Amniotic stem cell (primary cell): Measurements from ENCODE around the gene SETD1B.
A peak's percentile ranks its signal among the peaks of the same experiment; 100 is the strongest.

ENCODE experiments used
- DNase-seq: peaks from one replicate; lab custom pipeline; 2025; lab: John Stamatoyannopoulos, UW

SETD1B gene

GRCh38 chr12:121795034-121795968 is 8.5 kb upstream of the SETD1B start:
- peak; percentile 57 for DNase-seq

DNA sequence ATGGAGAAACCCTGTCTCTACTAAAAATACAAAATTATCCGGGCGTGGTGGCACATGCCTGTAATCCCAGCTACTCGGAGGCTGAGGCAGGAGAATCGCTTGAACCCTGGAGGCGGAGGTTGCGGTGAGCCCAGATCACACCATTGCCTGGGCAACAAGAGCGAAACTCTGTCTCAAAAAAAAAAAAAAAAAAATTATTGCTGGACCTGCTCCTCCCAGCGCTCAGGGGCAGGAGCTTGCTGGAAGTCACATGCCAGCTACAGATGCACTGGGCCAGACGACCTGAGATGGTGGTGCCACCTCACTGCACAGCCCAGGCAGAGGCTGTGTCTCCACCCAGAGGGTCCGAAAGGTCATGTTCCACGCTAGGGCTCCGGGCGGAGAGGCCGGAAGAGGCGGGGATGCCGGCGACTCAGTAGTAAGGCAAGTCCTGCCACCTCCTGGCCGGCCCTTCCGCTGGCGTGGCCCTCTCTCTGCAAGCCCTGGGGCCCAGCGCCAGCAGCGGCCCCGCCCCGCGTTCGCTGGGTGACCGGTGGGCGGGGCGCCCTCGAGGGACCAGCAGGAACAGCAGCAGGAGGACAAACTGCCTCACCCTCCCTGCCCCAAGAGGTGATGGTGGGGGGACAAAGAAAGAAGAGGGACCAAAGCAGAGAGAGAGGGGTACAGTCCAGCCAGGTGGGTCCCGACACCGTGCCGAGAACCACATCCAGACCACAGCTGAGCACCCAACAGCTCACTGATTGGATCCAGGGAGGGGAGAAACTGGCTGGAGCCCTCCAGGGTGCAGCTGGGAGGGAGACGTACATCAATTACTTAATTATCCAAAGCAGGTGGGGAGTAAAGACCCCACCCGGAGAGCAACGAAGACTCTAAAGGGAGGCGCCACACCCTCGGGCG is 6.7 kb upstream of the SETD1B start:
- peak; percentile 76 for DNase-seq

DNA sequence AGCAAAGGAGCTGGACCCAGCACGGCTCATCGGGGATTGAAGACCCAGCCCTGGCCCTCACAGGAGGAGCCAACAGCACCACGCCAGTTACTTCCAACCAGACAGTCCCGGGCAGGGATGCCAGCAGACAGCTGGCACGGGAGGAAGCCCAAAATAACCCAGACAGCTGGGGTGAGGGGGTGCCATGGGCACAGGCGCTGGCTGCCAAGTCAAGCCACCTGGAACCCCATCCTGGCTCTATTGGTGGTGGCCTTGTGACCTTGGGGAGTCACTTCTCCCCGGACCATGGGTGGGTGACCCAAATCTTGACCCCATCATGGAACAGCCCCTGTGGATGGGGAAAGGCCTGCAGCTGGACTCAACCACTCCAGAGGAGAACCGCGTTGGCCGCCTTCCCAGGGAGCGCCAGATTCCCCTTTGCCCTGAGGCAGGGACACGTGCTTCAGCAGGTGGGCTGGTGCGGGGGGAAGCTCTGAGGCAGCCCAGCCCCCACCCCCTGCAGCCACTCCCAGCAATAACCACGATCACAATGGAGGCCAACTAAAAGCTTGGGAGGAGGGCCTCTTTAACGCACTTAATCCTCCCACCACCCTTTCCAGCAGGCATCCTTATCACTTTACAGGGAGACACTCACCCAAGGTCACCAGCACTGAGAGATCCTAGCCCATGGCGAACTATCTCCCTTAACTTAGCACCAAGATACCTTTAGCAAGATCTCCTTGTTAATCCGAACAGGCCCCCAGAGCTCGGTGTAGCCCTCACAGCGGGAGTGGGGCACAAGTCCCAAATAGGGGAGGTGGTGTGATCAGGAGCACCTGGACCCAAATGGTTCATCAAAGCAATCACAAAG is 5.6 kb upstream of the SETD1B start:
- DNase-seq: no peak

DNA sequence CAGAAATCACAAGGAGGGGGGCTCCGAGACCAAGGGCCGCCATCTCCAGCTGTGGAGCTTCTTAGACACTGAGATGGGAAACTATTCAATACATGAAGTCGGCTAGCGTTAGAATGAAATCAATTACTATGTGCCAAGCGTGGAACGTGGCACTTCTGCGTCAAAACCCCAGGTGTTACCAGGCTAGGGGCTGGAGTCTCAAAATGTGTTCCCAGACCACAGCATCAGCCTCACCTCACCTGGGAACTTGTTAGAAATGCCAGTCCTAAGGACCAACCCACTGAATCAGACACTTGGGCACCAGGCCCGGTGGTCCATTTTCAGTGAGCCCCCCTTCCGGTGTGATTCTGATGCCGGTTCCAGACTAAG is 5.0 kb upstream of the SETD1B start:
- no peak for DNase-seq

GRCh38 chr12:121799156-121799841 is 4.5 kb upstream of the SETD1B start:
- no peak for DNase-seq

- peak; percentile 76 for DNase-seq
These were observed 3.7 kb upstream of the SETD1B start for GRCh38 chr12:121799842-121800693.

- no peak for DNase-seq
These were observed 2.9 kb upstream of the SETD1B start for GRCh38 chr12:121800694-121801594.

DNA sequence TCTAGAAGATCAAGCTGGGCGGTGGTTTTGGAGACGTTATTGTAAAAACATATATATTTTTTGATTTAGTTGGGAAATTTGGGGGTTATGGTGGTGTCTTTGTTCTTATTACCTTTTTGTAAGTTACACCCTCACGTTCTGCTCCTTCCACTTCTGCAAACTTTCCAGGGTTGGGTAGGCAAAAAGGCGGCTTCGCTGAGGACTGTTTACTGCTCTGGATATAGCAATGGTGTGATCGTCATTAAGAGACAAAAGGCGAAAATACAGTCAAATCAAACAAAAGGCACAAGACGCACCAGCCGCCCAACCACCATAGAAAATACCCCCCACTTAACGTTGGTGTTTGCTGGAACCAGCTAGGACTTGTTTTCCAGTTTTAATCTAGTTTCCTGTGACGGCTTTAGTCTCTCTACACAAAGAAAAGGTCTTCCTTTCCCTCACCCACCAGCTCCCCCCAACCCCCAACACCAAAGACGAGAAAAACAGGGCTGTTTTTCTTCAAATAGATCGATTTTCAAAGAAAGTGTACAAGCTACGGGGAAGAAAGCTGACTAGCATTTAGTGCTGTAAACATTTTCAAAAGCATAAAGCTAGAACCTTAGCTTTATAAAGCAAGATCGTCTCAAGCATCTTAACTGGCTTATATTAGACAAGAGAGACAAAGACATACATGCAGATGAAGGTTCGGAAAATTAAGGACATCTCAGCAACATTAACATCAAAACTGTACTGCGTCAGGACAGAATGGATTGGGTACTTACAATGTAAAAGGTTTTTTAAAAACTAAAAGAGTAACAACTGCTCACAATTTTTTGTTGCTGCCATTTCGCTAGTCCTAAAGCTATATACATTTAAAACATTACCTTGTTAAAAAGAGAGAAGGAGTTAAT is 2.0 kb upstream of the SETD1B start:
- DNase-seq: no peak

GRCh38 chr12:121802485-121802842 is 1.3 kb upstream of the SETD1B start:
- DNase-seq: no peak

DNA sequence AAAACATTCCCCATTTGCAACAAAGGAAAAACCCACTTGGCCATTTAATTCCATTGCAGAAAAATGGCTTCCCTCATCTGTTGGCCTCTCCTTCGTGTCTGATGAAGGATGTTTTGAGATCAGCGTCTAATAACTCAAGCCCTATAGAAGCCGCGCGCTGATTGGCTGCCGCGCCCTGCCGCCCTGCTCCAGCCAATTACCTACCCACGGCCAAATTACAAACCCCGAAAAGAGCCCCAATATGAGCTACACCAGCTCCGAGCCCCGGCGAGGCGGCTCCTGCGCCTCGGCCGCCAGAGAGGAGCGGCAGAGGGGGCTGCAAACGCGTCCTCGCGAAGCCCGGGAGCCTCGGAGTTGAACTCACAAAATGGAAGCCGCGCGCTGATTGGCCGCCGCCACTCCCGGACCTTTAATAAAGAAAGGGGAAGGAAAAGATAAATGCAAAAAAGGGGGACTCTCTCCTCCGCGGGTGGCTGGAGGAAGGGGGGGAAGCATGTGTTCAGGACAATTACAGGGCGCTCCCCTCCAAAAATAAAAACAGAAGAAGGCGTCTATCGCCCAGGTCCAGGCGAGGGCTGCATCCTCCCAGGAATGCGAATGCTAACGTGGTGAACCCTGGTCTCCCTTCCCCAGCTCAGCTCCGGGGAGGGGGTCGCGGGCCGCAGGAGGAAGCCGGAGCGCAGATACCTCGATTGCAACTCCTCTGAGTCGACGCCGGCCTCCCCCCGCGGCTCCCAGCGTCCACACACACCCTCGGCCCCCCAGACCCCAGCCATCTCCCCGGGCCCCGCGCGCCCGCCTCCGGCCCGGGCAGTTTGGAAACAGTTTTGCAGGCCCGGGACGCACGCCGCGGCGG is 738 bp upstream of the SETD1B start:
- DNase-seq: peak; percentile 90

DNA sequence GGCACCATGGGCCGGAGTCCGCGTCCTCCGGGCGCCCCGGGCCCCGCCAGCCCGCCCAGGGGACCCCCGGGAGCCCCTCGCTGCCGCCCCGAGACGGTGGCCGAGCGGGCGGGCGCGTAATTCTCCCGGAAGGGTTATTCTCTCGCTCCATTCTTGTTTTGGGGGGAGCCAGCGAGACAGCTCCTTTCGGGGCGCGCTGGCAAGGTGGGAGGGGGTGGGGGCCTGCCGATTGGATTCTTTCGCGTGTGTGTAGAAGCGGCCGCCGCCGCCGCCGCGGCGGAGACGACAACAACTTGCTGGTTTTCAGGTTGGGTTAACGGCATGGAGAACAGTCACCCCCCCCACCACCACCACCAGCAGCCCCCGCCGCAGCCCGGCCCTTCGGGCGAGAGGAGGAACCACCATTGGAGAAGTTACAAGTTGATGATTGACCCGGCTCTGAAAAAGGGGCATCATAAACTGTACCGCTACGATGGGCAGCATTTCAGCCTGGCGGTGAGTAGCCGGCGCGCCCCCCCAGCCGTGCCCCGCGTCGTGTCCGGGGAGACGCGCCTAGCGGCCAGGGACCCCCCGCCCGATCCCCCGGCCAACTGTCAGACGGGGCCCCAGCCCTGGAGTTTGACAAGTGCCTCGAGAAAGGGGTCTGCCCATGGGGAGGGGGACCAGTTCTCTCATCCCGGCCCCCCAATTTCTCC is 755 bp downstream of the SETD1B start:
- DNase-seq: no peak

GRCh38 chr12:121805171-121806008 is 1.6 kb downstream of the SETD1B start:
- DNase-seq: no peak

- DNase-seq: no peak
These were observed 2.3 kb downstream of the SETD1B start for GRCh38 chr12:121806009-121806545.

DNA sequence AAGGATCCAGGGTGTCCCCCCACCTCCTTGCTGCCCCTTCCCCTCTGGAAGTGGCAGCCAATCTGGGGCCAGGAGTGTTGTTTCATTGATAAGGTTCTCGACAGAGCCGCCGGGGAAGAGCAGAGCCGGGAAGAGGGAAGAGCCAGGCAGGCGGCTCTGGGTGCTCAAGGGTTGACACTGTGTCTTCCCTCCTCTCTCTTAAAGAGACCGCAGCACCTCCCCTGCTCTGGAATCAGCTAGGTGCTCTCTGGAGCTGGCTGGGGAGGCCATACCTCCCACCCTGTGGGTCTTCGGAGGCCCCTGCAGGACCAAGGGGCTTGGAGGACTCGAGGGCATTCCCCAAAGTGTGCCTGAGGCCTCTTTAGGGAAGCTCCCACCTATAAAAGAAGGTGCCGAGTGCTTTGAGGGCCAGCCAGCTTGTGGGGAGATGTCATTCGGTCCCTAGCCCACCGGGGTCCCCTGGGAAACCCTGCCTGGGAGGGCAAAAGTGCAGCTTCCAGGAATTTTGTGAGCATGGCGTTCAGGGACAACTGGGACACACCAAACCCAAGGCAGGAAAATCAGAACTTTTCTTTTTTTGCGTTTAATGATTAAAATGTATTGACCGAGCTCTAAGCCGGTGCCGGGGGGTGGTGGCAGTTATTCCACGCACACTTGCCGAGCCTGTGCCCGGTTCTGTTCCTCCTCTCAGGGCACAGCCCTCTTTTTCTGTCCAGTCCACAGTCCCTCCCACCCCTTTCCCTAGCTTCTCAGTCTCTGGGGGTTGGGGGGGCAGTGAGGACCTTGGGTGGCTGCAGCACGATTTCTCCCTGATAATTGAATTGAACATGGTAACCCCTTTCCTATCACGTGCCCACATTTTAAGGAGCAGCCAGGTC is 3.0 kb downstream of the SETD1B start:
- DNase-seq: no peak
